Erythroblast (primary cell): ENCODE measurements around the gene CHD9.
"Not testable (repeated sequence)": the region's sequence is repeated elsewhere in the genome, so short reads cannot be mapped to it uniquely, and the experiment has no call there.

Experiments used
- DNase-seq, 2 experiments: peaks; one replicate each; lab custom pipeline; 2025; lab: John Stamatoyannopoulos, UW
- GATA1 ChIP-seq: IDR thresholded peaks from 2 replicates; pipeline ENCODE4 v1.6.1; 2011; ENCODE audit warnings: low read depth, mild to moderate bottlenecking, control low read depth, low read length, moderate library complexity
- POLR2A ChIP-seq: IDR thresholded peaks from 2 replicates; pipeline ENCODE4 v1.6.1; 2011; ENCODE audit warnings: mild to moderate bottlenecking, low read length

The CHD9 gene

DNA sequence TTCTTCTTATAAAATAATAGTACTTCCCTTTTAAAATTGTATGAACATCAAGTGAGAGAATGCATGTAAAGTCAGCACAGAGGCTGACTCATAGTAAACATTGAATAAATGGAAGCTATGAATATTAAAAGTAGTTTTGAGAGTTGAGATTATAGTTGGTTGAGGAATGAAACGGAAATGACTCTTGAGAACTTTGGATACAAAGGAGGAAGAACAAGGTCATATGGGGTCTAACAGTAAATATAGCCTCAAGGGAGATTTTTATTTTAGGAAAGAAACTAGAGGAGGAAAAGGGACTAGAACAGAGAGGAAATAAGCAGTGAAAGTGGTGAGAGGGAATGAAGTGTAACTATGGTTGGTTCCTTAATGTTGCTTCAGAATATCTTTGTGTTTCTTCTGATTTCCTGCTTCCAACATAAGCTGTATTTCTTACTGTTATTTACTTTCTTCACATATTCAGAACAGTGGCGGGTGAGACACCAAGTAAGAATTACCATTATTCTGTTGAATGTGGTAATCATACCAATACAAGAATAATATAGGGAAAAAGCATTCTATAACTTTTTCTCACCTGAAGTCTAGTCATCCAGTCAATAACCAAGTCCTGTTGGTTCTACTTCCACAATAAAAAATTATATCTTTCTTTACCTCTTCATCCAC is 165.1 kb downstream of the CHD9 start:
- no peak for DNase-seq
- no peak for TF ChIP-seq POLR2A
- no peak for TF ChIP-seq GATA1

DNA sequence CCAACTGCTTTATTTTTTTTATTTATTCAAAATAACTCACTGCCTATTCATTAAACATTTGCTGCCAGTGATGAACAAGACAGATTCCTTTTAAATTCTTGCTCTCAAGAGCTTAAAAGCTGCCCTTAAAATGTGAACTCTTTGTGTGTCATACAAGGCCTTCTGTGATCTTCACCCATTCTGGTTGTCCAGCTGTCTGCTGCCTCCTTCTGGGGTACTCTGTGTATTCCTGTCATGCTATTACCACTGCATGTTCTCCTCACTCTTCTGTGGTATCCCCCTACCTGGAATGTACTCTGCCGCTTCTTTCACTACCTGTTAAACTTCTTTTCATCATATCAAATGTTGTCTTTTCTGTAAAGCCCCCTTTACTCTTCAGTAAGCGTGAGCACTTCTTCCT is 165.8 kb downstream of the CHD9 start:
- peak; percentile 62 to 63 for DNase-seq
- TF ChIP-seq POLR2A, result no peak
- no peak for TF ChIP-seq GATA1

DNA sequence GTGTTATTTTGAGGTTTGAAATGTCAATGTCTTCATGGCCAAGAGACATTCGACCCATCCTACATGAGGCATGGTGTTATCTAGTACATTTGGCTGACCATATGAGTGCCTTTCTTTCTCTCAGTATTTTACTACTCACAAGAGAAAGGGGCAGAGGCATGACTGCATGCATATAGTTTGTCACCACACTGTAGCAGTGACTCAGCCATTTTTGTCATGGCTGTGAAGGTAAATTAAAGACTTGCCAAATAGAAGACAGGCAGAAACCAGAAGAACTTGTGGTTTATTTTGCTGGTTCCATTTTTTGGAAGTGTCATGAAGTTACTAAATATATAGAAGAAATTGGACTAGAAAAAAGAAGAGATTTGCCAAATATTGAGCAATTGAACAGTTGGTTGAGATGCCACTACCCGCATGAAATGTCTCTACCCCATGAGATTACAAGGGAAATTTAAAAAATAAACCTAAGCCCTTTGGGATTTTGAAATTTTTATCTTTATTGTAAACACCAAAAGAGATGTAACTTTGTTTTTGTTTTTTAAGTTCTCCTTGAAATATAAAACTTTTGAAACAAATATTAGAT is 170.3 kb downstream of the CHD9 start:
- DNase-seq, result peak; percentile 80 to 86
- no peak for TF ChIP-seq GATA1
- TF ChIP-seq POLR2A, result no peak

DNA sequence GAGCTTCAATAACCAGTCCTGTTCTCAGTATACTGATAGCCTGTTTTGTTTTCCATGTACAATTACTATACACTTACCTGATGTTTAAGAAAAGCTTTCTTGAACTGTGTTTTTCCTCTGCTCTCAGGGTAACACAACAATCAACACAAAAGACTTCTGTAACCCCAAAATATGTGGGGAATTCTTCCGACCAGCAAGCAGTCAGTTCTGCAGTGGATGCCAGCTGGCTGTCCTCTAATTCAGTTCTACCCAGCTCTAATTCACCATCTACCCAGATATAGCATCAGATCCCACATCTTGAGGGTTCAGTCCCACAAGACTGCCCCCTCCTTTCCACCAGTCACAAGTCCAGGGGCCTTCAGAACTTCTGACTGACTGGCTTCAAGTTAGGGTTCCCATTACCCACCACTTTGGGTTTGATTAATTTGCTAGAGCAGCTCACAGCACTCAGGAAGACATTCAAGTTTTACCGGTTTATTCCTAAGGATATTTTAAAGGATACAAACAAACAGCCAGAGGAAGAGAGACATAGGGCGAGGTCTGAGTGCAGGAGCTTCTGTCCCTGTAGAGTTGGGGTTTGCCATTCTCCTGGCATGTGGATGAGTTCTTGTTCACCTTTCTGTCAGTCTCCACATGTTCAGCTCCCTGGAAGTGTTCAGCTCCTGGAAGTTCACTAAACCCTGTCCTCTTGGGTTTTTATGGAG is 178.2 kb downstream of the CHD9 start:
- no peak for DNase-seq
- no peak for TF ChIP-seq POLR2A
- TF ChIP-seq GATA1, result no peak

DNA sequence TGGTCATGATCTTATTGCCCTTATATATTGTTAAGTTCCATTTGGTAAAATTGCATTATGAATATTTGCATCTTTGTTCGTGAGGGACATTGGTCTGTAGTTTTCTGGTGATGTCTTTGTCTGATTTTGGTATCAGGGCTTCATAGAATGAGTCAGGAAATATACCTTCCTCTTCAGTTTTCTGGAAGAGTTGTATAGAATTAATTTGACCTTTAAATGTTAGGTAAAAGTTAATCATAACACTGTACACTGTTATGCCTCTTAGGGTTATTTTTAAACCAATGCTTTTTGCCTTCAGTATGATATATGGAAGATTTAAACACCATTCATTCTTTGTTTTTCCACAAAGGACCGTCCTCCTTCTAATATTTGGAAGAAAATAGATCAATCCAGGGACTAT is 180.0 kb downstream of the CHD9 start:
- TF ChIP-seq GATA1, result no peak
- TF ChIP-seq POLR2A, result no peak
- DNase-seq, result no peak

DNA sequence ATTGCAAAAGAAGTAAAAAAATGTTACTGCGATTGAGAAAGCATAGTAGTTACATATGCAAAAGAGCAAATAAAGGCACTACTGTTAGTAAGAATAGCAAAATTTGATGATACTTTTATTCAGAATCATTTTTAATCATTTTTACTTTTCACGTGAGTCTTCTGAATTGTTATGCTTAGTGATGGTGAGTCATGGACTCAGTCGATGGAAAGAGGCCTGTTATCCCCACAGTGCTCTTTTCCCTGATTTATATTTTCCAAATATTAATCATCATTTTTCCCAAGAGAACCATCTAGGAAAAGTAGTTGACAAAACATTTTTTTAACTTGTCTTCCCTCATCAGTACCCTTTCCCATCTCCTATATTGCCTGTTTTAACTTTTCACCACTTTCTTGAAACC is 181.1 kb downstream of the CHD9 start:
- TF ChIP-seq GATA1 (no peak), POLR2A (no peak)
- no peak for DNase-seq

DNA sequence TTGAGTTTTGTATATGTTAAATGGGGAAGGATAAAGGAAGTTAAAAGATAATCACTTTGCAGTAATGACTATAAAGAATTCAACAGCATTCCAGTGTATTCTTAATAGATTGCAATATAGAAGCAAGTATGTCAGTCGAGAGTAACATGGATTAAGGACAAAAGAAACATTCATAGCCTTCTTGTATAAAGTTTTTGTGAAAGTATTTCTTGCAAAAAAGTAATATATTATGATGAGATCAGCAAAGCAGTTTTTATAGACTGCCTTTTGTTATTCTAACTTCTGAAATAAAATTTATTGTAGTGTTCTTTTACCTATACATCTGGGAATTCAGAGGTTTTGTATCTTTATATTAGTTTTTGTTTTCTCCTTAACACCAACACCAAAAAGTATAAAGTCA is 194.5 kb downstream of the CHD9 start:
- TF ChIP-seq GATA1 (no peak), POLR2A (no peak)
- no peak for DNase-seq

DNA sequence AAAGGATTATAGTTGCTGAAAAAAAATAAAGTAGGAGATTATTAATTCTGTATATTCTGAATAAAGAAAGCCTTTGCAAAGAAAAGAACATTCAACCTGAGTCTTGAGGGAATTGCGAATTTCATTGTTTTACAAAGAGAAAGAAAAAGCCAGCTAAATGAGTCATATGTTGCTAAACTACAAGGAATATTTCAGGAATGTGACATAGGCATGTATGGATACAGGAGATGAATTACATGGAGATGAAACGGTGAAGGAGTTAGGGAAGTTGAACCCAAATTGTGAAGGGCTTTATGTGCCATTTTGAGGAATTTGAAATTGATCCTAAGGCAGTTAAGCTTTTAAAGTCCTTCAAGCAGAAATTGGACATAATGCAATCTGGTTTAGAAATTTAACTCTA is 202.2 kb downstream of the CHD9 start:
- no peak for DNase-seq
- no peak for TF ChIP-seq GATA1
- no peak for TF ChIP-seq POLR2A

DNA sequence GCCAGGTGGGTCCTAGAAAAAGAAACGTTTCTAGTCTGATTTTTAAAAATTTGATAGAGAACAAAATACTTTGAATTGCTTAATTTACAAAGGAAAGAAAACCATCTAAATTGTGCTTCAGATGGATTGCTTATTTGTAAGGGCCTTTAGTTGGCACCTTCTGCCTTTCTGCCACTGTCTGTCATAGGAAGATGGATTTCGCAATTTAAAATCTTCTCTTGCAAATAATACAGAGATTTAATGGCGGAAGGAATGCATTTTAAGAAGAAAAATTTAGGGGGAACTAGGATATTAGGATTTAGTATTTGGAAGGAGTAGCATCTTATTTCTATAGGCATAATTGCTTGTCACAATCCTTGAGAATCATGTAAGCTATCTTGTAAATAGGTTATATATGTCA is 204.0 kb downstream of the CHD9 start:
- TF ChIP-seq POLR2A, result no peak
- TF ChIP-seq GATA1, result no peak
- no peak for DNase-seq

DNA sequence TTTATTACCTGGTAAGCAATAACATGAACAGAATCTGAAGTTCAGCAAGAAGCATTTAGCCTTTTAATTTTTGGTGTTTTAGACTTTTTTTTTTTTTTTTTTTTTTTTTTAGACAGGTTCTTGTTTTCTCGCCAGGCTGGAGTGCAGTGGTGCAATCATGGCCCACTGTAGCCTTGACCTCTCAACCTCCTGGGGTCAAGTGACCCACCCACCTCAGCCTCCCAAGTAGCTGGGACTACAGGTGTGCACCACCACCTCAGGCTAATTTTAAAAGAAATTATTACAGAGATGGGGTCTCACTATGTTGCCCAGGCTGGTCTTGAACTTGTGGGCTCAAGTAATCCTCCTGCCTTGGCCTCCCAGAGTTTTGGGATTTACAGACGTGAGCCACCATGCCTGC is 206.5 kb downstream of the CHD9 start:
- DNase-seq, result peak in 1 of 2 experiments; percentile 3
- no peak for TF ChIP-seq GATA1
- no peak for TF ChIP-seq POLR2A

DNA sequence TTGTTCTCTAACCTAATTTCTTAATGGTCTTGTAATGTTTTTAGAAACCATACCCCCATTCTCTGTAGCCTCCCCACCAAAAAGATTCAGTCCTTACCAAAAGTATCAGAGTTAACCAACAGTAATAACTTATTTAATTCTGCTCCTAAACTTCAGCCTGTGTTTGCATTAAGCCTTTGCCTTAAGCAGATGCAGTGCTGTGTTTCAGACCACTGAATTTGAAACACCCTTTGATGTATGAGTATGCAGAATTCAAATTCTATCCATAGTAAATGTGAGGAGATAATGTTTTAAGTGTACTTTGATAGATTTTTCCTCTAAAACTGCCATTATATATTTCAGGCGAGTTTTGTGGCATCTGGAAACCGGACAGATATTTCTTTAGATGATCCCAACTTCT is 207.9 kb downstream of the CHD9 start:
- no peak for DNase-seq
- no peak for TF ChIP-seq GATA1
- TF ChIP-seq POLR2A, result no peak

DNA sequence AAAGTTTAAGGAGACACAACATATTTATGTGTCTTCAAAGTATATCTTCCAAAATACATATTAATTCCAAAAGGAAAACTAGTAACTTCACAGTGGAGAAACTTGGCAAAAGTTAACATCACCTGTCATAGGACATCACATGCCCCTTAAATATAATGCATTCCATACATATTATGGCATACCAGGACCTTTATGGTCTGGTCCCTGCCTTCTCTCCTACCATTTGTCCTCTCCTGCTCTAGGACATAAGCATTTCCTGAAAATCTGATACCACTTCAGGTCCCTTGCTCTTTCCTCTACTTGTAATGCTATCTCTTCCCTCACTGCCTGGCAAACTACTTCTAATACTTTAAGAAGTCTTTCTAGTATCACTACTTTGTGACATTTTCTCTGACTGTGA is 211.4 kb downstream of the CHD9 start:
- TF ChIP-seq POLR2A (no peak), GATA1 (no peak)
- no peak for DNase-seq

DNA sequence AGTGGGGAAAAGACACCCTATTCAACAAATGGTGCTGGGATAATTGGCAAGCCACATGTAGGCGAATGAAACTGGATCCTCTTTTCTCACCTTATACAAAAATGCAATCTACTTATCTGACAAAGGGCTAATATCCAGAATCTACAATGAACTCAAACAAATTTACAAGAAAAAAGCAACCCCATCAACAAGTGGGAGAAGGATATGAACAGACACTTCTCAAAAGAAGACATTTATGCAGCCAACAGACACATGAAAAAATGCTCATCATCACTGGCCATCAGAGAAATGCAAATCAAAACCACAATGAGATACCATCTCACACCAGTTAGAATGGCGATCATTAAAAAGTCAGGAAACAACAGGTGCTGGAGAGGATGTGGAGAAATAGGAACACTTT is 223.7 kb downstream of the CHD9 start:
- not testable (repeated sequence) for DNase-seq

DNA sequence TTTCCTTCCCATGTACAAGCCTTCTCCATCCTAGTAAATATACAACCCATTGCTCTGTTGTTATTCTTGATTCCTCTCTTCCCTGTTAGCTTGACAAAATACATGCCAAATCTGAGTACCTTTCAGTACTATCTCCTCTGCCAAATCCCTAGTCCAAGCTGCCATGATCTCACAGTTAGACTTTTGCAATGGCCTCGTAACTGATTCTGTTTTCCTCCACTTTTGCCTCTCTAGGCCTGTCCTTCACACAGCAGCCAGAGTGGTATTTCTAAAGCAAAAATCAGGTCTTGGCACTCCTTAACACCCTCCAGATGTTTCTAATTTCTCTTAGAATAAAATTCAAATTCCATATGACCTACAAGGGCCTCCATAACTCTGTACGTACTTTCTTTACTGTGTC is 226.5 kb downstream of the CHD9 start:
- no peak for DNase-seq
- TF ChIP-seq GATA1, result no peak
- TF ChIP-seq POLR2A, result no peak

DNA sequence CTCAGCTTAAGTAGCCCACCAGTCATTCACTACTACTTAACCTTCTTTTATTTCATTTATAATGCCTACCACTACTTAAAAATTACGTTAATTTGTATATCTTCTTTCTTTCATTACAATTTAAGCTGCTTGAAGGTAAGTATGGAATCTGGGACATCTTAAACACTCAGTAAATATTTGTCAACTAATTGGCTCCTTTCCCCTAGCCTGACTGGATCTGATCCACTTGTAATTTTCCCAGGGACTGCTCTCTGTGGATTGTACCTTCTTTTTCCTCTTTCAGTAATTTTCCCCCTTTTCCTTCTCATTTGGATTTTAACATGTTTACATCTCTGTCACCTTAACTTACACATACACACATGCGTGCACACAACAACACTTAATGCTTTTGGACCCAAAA is 227.1 kb downstream of the CHD9 start:
- no peak for DNase-seq
- no peak for TF ChIP-seq POLR2A
- no peak for TF ChIP-seq GATA1

DNA sequence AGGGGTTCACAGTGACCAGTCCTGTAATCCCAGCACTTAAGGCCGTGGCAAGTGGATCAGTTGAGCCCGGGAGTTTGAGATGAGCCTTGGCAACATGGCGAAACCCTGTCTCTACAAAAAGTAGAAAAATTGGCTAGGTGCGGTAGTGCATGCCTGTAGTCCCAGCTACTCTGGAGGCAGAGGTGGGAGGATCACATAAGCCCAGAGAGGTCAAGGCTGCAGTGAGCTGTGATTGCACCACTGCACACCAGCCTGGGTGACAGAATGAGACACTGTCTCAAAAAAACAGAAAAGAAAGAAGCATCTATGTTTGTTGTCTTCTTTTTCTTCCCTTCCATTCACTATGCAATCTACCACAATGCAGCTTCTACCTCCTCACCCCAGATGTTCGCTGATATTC is 227.5 kb downstream of the CHD9 start:
- TF ChIP-seq POLR2A (no peak), GATA1 (no peak)

More for the DNA sequence above, 227.5 kb downstream of the CHD9 start:
- no peak for DNase-seq
